GM21717 (cell line): Measurements from ENCODE around the gene PTPN22.

Experiments used
- ATAC-seq: cut with Tn5 transposase; IDR thresholded peaks from one replicate; pipeline ENCODE4 v1.9.1; 2021; ENCODE audit warnings: mild to moderate bottlenecking, moderate library complexity; ENCODE audit not compliant: unreplicated experiment

The PTPN22 gene

GRCh38 chr1:113871597-113872113 is at the start of gene PTPN22:
PTPN22 (minus strand) TSS chr1:113871712.
- peak; percentile 86 for ATAC-seq

GRCh38 chr1:113918243-113918642 is 46.7 kb upstream of the PTPN22 start:
- no peak for ATAC-seq

GRCh38 chr1:113917400-113918082 is 46.0 kb upstream of the PTPN22 start:
- no peak for ATAC-seq

GRCh38 chr1:113916974-113917373 is 45.5 kb upstream of the PTPN22 start:
- no peak for ATAC-seq

GRCh38 chr1:113913887-113914664 is 42.6 kb upstream of the PTPN22 start:
- ATAC-seq, result no peak

- no peak for ATAC-seq
Observed at GRCh38 chr1:113913312-113913668, 41.8 kb upstream of the PTPN22 start.

GRCh38 chr1:113912594-113913311 is 41.2 kb upstream of the PTPN22 start:
- no peak for ATAC-seq

GRCh38 chr1:113905435-113905861 is 33.9 kb upstream of the PTPN22 start:
- ATAC-seq, result peak; percentile 12

GRCh38 chr1:113904674-113905434 is 33.3 kb upstream of the PTPN22 start, which contains the start of the genes AP4B1 and DCLRE1B:
AP4B1 (minus strand) TSS chr1:113904799; CDS start chr1:113904717, 82 bp downstream.
DCLRE1B (plus strand) TSS chr1:113905326; CDS start chr1:113905587, 261 bp downstream.
- peak; percentile 91 for ATAC-seq

- peak; percentile 33 for ATAC-seq
Observed at GRCh38 chr1:113904293-113904673, 32.8 kb upstream of the PTPN22 start.

- no peak for ATAC-seq
Observed at GRCh38 chr1:113903501-113904292, 32.2 kb upstream of the PTPN22 start.

GRCh38 chr1:113901191-113901590 is 29.7 kb upstream of the PTPN22 start:
- no peak for ATAC-seq

GRCh38 chr1:113899111-113899510 is 27.6 kb upstream of the PTPN22 start:
- no peak for ATAC-seq

- ATAC-seq, result no peak
Observed at GRCh38 chr1:113898241-113898814, 26.8 kb upstream of the PTPN22 start.

- ATAC-seq, result no peak
Observed at GRCh38 chr1:113895961-113896360, 24.4 kb upstream of the PTPN22 start.

- ATAC-seq, result no peak
Observed at GRCh38 chr1:113895098-113895497, 23.6 kb upstream of the PTPN22 start.

GRCh38 chr1:113893267-113893666 is 21.8 kb upstream of the PTPN22 start:
- ATAC-seq, result no peak

- ATAC-seq, result no peak
Observed at GRCh38 chr1:113891631-113892220, 20.2 kb upstream of the PTPN22 start.

- ATAC-seq, result no peak
Observed at GRCh38 chr1:113890816-113891215, 19.3 kb upstream of the PTPN22 start.
